Spleen (tissue), 7 donors: ENCODE results near the gene STYXL1.

Source experiments
- CTCF ChIP-seq, 11 experiments: fragments of 200-600 bp in 7 of 11; fragments of 450-650 bp in 4 of 11; sonication (generic) in 4 of 11; IDR thresholded peaks in 8 of 11; conservative IDR thresholded peaks in 3 of 11; 1 replicate in 7 of 11; 2 replicates in 4 of 11; pipeline versions ENCODE4 v1.4.0 to v1.8.0; 2016 to 2021; ENCODE audit warnings: antibody characterized with exemption in 11 of 11, inconsistent platforms in 4 of 11, mild to moderate bottlenecking in 1 of 11
- POLR2AphosphoS5 ChIP-seq, 3 donors: sonication (generic); formaldehyde crosslinking; IDR thresholded peaks; one replicate each; pipeline ENCODE4 v1.5.1; 2017; ENCODE audit warnings: antibody characterized with exemption in 3 of 3
- donor health status: DM: no; HTN: no; CAD: no; lungs with moderate emphysema.
- donor health status: DM: no; HTN: no; CAD: no.
- donor health status: DM: no; HTN: no; CAD: no.

- TF ChIP-seq CTCF (IDR thresholded peaks at IDR 0.05 in 8 of 11, conservative IDR thresholded peaks at IDR 0.05 in 3 of 11): no peak
- TF ChIP-seq POLR2AphosphoS5 (IDR thresholded peaks at IDR 0.05): no peak
Measured at GRCh38 chr7:75983471-75984129, 64.2 kb downstream of the STYXL1 start.
